PC-9 (cell line): Measurements from ENCODE around the gene RPS28. TPM values are rescaled to one million over a fixed set of nuclear protein-coding genes. Genes with fewer than 3 reads are reported as not detected.
A peak's percentile ranks its signal among the peaks of the same experiment; 100 is the strongest.
"Not testable (repeated sequence)": the region's sequence is repeated elsewhere in the genome, so short reads cannot be mapped to it uniquely, and the experiment has no call there.

ENCODE experiments used
- BruUV-seq: library from RNA; stranded (reverse); fragments of 400-500 nt; replicated peaks from 2 replicates; lab custom pipeline; 2021; lab: Mats Ljungman, UMichigan
- CTCF ChIA-PET: fragments of 300-600 bp; sonication (Branson Sonifier 250); formaldehyde crosslinking; loops from one replicate; lab custom pipeline; 2022; ENCODE audit warnings: antibody characterized with exemption; lab: Charles Lee
- POLR2A ChIA-PET: fragments of 300-600 bp; sonication (Branson Sonifier 250); formaldehyde crosslinking; loops from one replicate; lab custom pipeline; 2022; ENCODE audit warnings: antibody characterized with exemption; ENCODE audit not compliant: unreplicated experiment; lab: Charles Lee
- DNase-seq, 2 experiments: peaks; one replicate each; pipeline versions ENCODE4 v3.0.0 to v3.0.0-alpha.2; 2015 to 2022; ENCODE audit warnings: mixed read lengths in 1 of 2
- H2AFZ ChIP-seq: fragments of 200-600 bp; sonication (generic); 2 replicates; pipeline ENCODE4 v1.8.1; 2017; ENCODE audit warnings: antibody characterized with exemption
- H3F3A ChIP-seq: fragments of 200-600 bp; sonication (generic); 2 replicates; pipeline ENCODE4 v1.8.1; 2017; ENCODE audit warnings: antibody characterized with exemption, mild to moderate bottlenecking, low read depth; ENCODE audit not compliant: insufficient read depth
- H3K27ac ChIP-seq: fragments of 200-600 bp; sonication (generic); 2 replicates; pipeline ENCODE4 v1.6.1; 2016; ENCODE audit warnings: mixed run types
- H3K27me3 ChIP-seq: fragments of 200-600 bp; sonication (generic); 2 replicates; pipeline ENCODE4 v1.6.1; 2016; ENCODE audit warnings: low read depth, mixed run types; ENCODE audit not compliant: insufficient read depth
- H3K36me3 ChIP-seq: fragments of 200-600 bp; sonication (generic); 2 replicates; pipeline ENCODE4 v1.6.1; 2016; ENCODE audit warnings: low read depth, mixed run types
- H3K4me1 ChIP-seq: fragments of 200-600 bp; sonication (generic); replicated peaks from 2 replicates; pipeline ENCODE4 v1.6.1; 2016; ENCODE audit warnings: mixed run types; ENCODE audit not compliant: insufficient read depth
- H3K4me2 ChIP-seq: fragments of 200-600 bp; sonication (generic); 2 replicates; pipeline ENCODE4 v1.6.1; 2017; ENCODE audit warnings: mixed run types
- H3K4me3 ChIP-seq: fragments of 200-600 bp; sonication (generic); 2 replicates; pipeline ENCODE4 v1.6.1; 2016; ENCODE audit warnings: mixed run types
- H3K79me2 ChIP-seq: fragments of 200-600 bp; sonication (generic); 2 replicates; pipeline ENCODE4 v1.6.1; 2017; ENCODE audit warnings: low read depth, mixed run types
- H3K9me2 ChIP-seq: fragments of 200-600 bp; sonication (generic); 2 replicates; pipeline ENCODE4 v1.8.1; 2017; ENCODE audit warnings: mild to moderate bottlenecking; ENCODE audit not compliant: insufficient read depth
- H3K9me3 ChIP-seq: fragments of 200-600 bp; sonication (generic); 2 replicates; pipeline ENCODE4 v1.8.1; 2016; ENCODE audit warnings: low read depth; ENCODE audit not compliant: insufficient read depth
- H4K20me1 ChIP-seq: fragments of 200-600 bp; sonication (generic); 2 replicates; pipeline ENCODE4 v1.8.1; 2017; ENCODE audit not compliant: insufficient read depth
- EZH2 ChIP-seq: fragments of 200-600 bp; sonication (generic); IDR thresholded peaks from 2 replicates; pipeline ENCODE4 v1.8.0; 2017; ENCODE audit warnings: antibody characterized with exemption, low read depth
- intact Hi-C: fragments of 100-400 bp; cut with micrococcal nuclease; formaldehyde crosslinking; loops from one replicate; pipeline ENCODE4 v1.10.0; 2022; ENCODE audit not compliant: unreplicated experiment
- total RNA-seq: library from RNA; stranded (reverse); gene quantifications from 2 replicates; pipeline ENCODE4 v1.2.3, GENCODE V29; 2021
- TF ChIP-seq, protein P1 (sequence below): fragments of 200-600 bp; sonication (generic); conservative IDR thresholded peaks from 2 replicates; pipeline ENCODE4 v1.6.1; 2017; ENCODE audit warnings: mixed run types, antibody characterized with exemption, mild to moderate bottlenecking, moderate library complexity

Gene RPS28
- total RNA-seq, 1 experiment from 2014 or later: 1,283 TPM

DNA sequence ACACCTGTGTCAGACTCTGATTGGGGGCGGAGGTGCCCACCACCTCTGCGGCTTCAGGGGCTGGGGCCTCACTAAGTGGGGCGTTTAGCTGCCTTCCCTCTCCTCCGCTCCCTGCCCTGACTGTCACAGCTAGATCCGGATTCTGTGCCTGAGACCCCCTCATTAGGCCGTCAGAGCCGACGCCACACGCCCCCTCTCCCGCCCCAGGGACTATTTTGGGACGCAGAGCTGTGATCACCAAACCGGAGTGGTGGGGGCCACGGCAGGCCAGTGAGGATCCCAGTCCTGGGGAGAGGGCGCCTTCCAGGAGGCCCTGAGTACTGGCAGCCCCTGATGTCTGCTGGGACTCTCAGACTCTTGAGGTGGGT is 21.0 kb downstream of the RPS28 start:
- H3K4me3 ChIP-seq: no peak overlapping the region
- H3K36me3 ChIP-seq: no peaks in the 10 kb centered on the region
- intact Hi-C loops: no loop called here
- no peak overlapping the region for H2AFZ ChIP-seq
- ChIA-PET POLR2A (no interaction called here), CTCF (interaction anchor here (0.6 kb wide), 2 partner anchors 59 to 422 kb away, joined by 3 to 16 read pairs; partner anchors contain the start of gene SNAPC2)
- H3K4me2 ChIP-seq: no peak overlapping the region
- BruUV-seq: no TSS peak
- H3K9me3 ChIP-seq: no peaks in the 10 kb centered on the region
- H3K79me2 ChIP-seq: no peaks in the 10 kb centered on the region
- H4K20me1 ChIP-seq: no peaks in the 10 kb centered on the region
- no peak for TF ChIP-seq EZH2
- TF ChIP-seq, protein P1, sequence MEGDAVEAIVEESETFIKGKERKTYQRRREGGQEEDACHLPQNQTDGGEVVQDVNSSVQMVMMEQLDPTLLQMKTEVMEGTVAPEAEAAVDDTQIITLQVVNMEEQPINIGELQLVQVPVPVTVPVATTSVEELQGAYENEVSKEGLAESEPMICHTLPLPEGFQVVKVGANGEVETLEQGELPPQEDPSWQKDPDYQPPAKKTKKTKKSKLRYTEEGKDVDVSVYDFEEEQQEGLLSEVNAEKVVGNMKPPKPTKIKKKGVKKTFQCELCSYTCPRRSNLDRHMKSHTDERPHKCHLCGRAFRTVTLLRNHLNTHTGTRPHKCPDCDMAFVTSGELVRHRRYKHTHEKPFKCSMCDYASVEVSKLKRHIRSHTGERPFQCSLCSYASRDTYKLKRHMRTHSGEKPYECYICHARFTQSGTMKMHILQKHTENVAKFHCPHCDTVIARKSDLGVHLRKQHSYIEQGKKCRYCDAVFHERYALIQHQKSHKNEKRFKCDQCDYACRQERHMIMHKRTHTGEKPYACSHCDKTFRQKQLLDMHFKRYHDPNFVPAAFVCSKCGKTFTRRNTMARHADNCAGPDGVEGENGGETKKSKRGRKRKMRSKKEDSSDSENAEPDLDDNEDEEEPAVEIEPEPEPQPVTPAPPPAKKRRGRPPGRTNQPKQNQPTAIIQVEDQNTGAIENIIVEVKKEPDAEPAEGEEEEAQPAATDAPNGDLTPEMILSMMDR: no peak
- no peak overlapping the region for H3K27ac ChIP-seq
- no peak for DNase-seq
- H3F3A ChIP-seq: peaks cover 11% of the 10 kb centered on the region
- H3K27me3 ChIP-seq: no peaks in the 10 kb centered on the region
- peaks cover 8% of the 10 kb centered on the region; the same call in 1 of the 2 replicates for H3K4me1 ChIP-seq
- H3K9me2 ChIP-seq: no peaks in the 10 kb centered on the region

- DNase-seq: peak; percentile 92 to 96
- H3K9me3 ChIP-seq: no peaks in the 10 kb centered on the region
- BruUV-seq: no TSS peak
- CTCF ChIA-PET: no interaction called here
- no peaks in the 10 kb centered on the region for H4K20me1 ChIP-seq
- H3F3A ChIP-seq: peaks cover 14% of the 10 kb centered on the region
- no peaks in the 10 kb centered on the region for H3K36me3 ChIP-seq
- no peaks in the 10 kb centered on the region for H3K27me3 ChIP-seq
- POLR2A ChIA-PET: interaction anchor here (0.6 kb wide), 1 partner anchor 414 kb away, joined by 3 read pairs; no protein-coding TSS in a partner anchor
- H3K27ac ChIP-seq: no peak within 1 kb of the TSS
- intact Hi-C loops: no loop called here
- H3K79me2 ChIP-seq: no peaks in the 10 kb centered on the region
- no peak for TF ChIP-seq EZH2
- no peak within 1 kb of the TSS for H2AFZ ChIP-seq
- peak within 1 kb of the TSS; percentile 37; the same call in 1 of the 2 replicates for H3K4me3 ChIP-seq
- peaks cover 8% of the 10 kb centered on the region; the same call in 1 of the 2 replicates for H3K4me1 ChIP-seq
- peak within 1 kb of the TSS; percentile 73 for H3K4me2 ChIP-seq
- H3K9me2 ChIP-seq: no peaks in the 10 kb centered on the region
Measured at GRCh38 chr19:8342684-8343482, 21.6 kb downstream of the RPS28 start, which contains the start of gene KANK3. TSS of gene KANK3 (minus strand) at chr19:8343262. CDS start at chr19:8337828, 5,434 bp downstream.

DNA sequence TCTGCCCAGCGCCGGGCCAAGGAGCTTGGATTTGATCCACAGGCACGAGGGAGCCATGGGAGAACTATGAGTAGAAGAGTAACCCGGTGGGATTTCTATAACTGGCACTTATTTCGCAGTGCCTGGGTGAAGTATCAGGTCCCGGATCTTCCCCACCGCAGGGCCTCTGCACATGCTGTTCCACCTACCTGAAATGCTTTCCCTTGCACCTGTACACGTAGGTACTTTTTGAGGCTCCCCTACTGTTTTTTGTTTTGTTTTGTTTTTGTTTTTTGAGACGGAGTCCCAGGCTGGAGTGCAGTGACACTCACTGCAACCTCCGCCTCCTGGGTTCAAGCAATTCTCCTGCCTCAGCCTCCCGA is 22.2 kb downstream of the RPS28 start:
- no peak for DNase-seq
- peaks cover 14% of the 10 kb centered on the region for H3F3A ChIP-seq
- H3K4me1 ChIP-seq: peaks cover 8% of the 10 kb centered on the region; the same call in 1 of the 2 replicates
- no peaks in the 10 kb centered on the region for H3K9me2 ChIP-seq
- H3K4me2 ChIP-seq: peak overlapping the region; percentile 73
- no peaks in the 10 kb centered on the region for H3K9me3 ChIP-seq
- H3K27ac ChIP-seq: no peak overlapping the region
- no peak overlapping the region for H2AFZ ChIP-seq
- H3K36me3 ChIP-seq: no peaks in the 10 kb centered on the region
- no peaks in the 10 kb centered on the region for H3K27me3 ChIP-seq
- H4K20me1 ChIP-seq: no peaks in the 10 kb centered on the region
- intact Hi-C loops: no loop called here
- no TSS peak for BruUV-seq
- no peaks in the 10 kb centered on the region for H3K79me2 ChIP-seq
- no peak for TF ChIP-seq EZH2
- TF ChIP-seq, protein P1: no peak
- POLR2A ChIA-PET: interaction anchor here (0.6 kb wide), 1 partner anchor 414 kb away, joined by 3 read pairs; no protein-coding TSS in a partner anchor
- CTCF ChIA-PET: interaction anchor here (0.6 kb wide), 2 partner anchors 254 to 1483 kb away, joined by 3 to 5 read pairs; no protein-coding TSS in a partner anchor
- H3K4me3 ChIP-seq: no peak overlapping the region

DNA sequence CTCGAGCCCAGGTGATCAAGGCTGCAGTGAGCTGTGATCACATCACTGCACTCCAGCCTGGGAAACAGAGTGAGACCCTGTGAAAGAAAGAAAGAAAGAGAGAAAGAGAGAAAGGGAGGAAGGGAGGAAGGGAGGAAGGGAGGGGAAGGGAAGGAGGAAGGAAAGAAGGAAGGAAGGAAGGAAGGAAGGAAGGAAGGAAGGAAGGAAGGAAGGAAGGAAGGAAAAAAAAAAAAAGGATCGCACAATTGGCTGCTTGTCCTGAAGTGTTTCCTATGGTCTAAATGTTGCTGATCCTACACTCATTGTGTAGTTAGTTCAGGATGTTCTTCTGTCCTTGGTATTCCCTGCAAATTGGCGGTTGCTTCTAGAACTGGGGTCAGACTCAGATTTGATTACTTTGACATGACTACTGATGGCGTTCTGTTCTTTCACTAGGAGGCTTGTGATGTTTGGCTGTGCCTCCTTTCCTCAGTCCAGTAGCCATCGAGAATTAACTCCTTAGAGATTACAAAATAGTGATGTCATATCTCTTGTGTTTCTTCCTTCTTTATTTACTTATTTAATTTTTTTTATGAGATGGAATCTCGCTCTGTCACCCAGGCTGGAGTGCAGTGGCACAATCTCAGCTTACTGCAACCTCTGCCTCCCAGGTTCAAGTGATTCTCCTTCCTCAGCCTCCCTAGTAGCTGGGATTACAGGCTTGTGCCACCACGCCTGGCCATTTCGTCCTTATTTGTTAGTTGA is 28.5 kb downstream of the RPS28 start:
- CTCF ChIA-PET, H3K9me2 ChIP-seq, H3K27me3 ChIP-seq, DNase-seq, H3K79me2 ChIP-seq, H3K9me3 ChIP-seq, H3K36me3 ChIP-seq, H3K4me3 ChIP-seq, H3K27ac ChIP-seq, H3K4me2 ChIP-seq, BruUV-seq, H3K4me1 ChIP-seq, POLR2A ChIA-PET, H4K20me1 ChIP-seq, H2AFZ ChIP-seq: not testable (repeated sequence)
- intact Hi-C loops: loop anchor here (10.0 kb wide), 1 partner anchor 155 kb away; the partner anchor contains the start of gene PRAM1
- H3F3A ChIP-seq: peaks cover 12% of the 10 kb centered on the region
